Mammary epithelial cell (primary cell): ENCODE data around the gene NEK6.

Experiments used
- EZH2 ChIP-seq: IDR thresholded peaks from 2 replicates; pipeline ENCODE4 v1.6.1; 2012; ENCODE audit warnings: low read length, inconsistent platforms, borderline replicate concordance
- TF ChIP-seq, protein P1 (sequence below), 2 donors: IDR thresholded peaks in 1 of 2; conservative IDR thresholded peaks in 1 of 2; 2 replicates each; pipeline ENCODE4 v1.5.1; 2011 to 2012; ENCODE audit warnings: inconsistent platforms in 2 of 2, low read length in 2 of 2, mild to moderate bottlenecking in 2 of 2, control low read depth in 1 of 2, low read depth in 1 of 2; ENCODE audit not compliant: insufficient read depth in 1 of 2; ENCODE audit errors: extremely low read depth in 1 of 2

DNA sequence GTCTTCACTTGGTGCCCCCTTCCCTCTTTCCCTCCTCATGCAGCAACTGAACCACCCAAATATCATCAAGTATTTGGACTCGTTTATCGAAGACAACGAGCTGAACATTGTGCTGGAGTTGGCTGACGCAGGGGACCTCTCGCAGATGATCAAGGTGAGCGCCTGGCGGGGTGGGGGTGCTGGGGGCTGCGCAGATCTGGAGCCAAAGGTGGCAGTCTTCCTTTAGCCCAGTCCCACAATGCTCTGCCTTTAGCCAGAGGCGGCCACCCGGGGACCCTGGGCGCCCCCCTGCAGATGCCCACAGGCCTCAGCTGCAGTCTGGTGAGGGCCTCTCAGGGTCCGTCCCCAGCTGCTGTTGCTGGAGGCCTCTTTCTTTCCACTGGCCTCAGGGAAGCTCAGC lies 63.7 kb downstream of the NEK6 start:
- TF ChIP-seq, protein P1, sequence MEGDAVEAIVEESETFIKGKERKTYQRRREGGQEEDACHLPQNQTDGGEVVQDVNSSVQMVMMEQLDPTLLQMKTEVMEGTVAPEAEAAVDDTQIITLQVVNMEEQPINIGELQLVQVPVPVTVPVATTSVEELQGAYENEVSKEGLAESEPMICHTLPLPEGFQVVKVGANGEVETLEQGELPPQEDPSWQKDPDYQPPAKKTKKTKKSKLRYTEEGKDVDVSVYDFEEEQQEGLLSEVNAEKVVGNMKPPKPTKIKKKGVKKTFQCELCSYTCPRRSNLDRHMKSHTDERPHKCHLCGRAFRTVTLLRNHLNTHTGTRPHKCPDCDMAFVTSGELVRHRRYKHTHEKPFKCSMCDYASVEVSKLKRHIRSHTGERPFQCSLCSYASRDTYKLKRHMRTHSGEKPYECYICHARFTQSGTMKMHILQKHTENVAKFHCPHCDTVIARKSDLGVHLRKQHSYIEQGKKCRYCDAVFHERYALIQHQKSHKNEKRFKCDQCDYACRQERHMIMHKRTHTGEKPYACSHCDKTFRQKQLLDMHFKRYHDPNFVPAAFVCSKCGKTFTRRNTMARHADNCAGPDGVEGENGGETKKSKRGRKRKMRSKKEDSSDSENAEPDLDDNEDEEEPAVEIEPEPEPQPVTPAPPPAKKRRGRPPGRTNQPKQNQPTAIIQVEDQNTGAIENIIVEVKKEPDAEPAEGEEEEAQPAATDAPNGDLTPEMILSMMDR (conservative IDR thresholded peaks at IDR 0.05 in 1 of 2, IDR thresholded peaks at IDR 0.05 in 1 of 2; ENCODE audit: extremely low read depth in 1 of 2, insufficient read depth in 1 of 2, low read depth in 1 of 2, low read length in 2 of 2), result no peak
- no peak for TF ChIP-seq EZH2
